ENCODE results near the gene CPNE9.

Gene CPNE9

GRCh38 chr3:9703736-9704346 lies at the start of gene CPNE9:
Gene CPNE9, plus strand, starts transcription at chr3:9703833. Its CDS starts 164 bp downstream, at chr3:9703997.
- DNase-seq: no peak

DNA sequence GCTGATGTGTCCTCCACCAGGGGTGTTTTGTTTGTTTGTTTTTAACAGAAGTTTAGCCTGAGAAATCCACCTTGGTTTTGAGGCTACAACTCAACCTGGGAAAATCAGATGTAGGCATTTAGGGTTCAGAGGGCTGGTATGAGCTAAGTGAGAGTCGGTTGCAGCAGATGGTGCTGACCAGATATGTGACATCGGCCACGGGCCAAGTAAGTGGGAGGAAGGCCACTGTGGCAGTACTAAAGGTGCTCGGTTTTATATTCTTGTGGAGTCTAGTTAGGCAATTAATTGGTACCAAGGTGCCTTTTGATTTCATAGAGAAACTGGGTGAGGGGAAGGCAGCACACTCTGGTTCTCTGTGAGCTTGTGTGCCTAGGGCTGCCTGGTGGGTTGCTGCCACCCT lies 43.8 kb upstream of the CPNE9 start:
- DNase-seq: no peak

DNA sequence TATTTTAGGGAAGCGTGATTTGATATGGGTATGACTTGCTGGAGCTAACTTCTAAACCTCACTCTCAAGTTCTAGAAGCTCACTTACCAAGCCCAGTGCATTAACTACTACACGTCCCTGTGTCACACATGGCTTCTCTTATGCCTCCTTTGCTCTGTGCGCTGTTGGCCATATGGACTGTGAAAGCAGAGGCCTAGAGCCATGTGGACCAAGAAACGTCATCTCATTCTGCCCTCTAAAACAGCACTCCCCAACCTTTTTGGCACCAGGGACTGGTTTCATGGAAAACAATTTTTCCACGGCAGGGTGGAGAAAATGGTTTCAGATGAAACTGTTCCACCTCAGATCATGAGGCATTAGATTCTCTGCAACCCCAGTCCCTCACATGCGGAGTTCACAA lies 42.7 kb upstream of the CPNE9 start:
- DNase-seq: no peak

DNA sequence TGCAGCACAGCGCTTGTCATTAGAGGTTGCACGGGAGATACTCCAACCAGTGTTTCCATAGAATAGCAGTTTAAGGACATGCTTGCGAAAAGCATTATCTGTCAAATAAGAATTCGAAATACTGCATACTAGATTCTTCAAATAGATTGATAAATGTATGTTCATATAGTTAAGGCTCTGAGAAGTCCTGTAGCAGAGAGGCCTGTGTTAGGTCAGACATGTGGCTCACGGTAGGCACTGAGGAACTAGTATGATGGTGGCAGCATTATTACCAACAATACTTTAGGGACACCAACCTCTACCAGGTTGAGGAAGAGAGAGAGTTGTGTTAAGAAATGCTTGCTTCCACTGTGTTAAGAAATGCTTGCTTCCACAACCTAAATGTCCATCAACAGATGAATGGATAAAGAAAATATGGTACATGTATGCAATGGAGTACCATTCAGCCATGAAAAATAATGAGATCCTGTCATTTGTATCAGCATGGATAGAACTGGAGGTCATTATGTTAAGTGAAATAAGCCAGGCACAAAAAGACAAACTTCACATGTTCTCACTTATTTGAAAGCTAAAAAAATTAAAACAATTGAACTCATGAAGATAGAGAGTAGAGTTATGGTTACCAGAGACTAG lies 39.4 kb upstream of the CPNE9 start:
- no peak for DNase-seq

DNA sequence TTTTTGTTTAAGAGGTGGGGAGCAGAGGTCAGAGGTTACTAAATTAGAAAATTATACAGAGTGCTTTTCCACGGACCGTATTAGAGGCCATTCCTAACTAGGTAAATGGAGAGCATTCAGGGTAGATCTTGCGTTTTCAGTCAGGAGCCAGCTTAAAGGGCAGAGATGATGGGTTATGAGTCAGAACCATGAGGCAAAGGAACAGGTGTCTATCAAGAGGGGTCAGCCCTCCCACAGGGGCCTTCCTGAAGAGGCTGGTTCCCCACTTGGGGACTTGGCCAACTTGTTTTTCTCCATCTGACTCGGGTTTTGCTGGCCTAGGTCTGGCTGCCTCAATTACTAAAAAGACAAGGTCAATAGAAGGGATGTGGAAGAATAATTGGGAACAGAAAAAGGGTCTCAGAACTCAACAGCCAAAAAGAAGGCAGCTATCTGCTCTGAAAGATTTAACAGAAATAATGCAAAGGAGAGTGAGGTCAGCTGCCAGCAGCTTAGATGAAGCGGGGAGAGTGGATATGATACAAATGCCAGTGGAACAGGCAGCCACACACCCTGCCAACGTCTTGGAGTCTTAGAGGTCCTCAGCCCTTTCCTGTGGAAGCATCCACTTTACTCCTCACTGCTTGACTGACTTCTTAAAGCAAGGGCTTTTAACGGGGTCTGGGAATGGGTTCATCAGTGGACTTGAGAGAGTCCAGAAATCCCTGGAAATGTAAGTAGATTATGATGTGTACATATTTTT lies 36.8 kb upstream of the CPNE9 start:
- DNase-seq: no peak

DNA sequence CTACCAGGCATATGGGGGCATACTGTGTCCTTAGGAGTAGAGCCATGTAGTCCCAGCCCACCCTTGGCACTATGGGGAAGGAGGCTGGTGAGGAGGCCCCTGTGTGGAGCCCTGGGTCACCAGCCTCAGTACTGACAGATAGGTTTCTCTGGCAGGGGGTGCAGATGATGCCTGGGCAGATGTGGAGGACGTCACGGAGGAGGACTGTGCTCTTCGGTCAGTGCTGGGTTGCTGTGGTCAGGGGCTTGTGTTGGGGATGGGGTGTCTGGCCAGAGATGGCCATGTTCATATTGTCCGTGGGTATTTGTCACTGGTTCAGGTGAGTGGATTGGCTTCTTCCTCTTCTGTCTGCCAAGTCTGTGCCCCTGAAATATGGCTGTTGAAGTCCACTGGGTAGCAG lies 34.4 kb upstream of the CPNE9 start:
- DNase-seq: no peak

GRCh38 chr3:9669720-9670432 lies 33.8 kb upstream of the CPNE9 start:
- DNase-seq: no peak

DNA sequence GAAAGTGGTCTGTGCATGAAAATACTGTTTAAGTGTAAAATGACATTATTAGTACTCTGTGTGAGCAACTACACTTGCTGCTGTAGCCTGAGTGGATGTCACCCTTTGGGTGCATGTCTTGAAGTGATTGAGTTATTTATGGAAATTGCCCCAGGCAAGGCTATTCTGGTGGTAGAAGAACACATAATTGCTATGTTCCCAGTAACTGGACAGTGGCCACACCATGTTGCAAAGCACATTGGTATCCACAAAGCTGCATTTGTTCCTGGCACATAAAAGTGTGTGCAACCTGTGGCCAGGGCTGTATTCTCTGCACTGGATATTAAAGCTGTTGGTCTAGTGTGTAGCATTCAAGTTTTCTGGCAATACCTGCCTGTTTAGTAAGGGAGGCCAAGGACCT lies 30.6 kb upstream of the CPNE9 start:
- no peak for DNase-seq

DNA sequence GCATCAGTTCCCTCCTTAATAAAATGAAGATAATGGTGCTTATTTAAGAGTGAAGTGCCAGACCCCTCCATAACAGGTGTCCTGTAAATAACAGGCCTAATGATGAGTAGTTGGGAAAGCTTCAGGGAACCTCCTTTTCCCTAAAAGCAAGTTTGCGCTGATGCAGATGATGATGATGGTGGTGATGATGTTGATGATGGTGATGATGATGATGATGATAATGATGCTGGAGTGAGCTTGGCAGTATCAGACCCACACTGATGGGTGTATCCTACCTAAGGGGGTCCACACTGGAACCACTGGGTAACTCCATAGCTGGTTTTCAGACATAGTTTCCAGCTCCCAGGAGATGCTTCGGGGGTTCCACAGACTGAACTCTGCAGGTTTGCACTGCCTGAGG lies 29.9 kb upstream of the CPNE9 start:
- no peak for DNase-seq

GRCh38 chr3:9675736-9676290 lies 27.8 kb upstream of the CPNE9 start:
- no peak for DNase-seq

DNA sequence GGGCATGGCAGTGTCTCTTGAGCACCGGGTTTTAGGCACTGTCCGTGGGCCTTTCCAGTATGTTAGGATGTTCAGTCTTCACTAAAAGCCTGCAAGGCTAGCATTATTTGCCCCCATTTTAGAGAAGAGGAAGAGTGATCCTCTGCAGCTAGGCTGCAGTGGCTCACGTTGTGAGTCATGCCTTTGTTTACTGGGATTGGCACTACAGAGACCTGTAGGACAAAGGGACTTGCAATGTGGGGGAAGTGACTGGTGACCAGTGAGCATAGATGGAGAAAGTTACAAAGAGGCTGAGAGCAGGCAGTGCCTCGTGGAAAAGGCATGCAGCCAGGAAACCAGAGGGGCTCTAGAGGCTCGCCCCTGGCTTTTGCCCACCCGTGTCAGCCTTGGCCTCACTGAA lies 26.8 kb upstream of the CPNE9 start:
- DNase-seq: no peak

GRCh38 chr3:9678493-9678892 lies 25.1 kb upstream of the CPNE9 start:
- no peak for DNase-seq

DNA sequence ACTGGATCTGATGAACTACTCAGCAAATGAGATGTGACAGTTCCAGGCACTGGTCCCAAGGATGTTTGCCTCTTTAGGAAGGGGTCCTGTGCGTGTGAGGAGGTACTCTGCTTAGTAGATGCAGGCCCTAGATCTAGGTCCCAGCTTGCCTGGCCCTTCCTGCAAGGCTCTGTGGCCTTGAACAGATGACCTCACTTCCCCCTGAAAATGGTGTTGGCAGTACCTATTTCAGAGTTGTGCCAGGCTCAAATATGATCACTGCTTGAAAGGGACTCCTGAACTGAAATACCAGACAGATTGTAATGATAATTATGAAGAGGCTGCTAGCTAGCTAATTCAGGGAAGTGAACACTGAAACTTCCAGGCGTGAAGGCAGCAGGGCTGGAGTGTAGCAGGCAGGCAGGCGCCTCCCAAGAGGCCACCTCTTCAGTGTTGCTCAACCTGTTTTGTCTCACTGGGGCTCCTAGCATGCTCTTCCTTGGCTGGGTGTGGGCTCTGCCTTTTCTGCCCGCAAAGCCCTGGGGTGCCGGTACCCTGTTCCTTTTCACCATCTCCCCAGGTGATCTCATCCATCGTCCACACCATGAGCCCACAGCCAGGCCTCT lies 24.1 kb upstream of the CPNE9 start:
- DNase-seq: no peak

- no peak for DNase-seq
These were observed 22.5 kb upstream of the CPNE9 start for GRCh38 chr3:9681011-9681722.

GRCh38 chr3:9681723-9682081 lies 21.9 kb upstream of the CPNE9 start:
- DNase-seq: no peak

- DNase-seq: no peak
These were observed 21.5 kb upstream of the CPNE9 start for GRCh38 chr3:9682096-9682495.

DNA sequence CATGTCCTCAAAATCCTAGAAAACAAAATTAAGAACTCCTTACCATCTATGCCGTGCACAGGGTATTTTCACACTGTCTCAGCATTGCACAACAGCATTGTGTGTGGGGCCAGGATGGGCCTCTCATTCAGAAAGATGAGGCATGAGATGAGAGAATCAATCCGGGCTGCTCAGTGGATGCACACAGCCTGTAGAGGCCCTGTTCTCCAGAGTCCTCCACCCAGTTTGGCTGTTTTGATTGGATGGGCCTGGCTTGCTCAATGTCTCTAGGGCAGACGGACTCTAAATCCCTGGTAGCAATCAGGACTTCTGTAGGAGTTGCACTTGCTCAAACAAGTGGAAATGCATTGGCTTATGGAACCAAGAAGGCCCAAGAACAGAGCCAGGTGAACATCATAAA lies 20.2 kb upstream of the CPNE9 start:
- no peak for DNase-seq

DNA sequence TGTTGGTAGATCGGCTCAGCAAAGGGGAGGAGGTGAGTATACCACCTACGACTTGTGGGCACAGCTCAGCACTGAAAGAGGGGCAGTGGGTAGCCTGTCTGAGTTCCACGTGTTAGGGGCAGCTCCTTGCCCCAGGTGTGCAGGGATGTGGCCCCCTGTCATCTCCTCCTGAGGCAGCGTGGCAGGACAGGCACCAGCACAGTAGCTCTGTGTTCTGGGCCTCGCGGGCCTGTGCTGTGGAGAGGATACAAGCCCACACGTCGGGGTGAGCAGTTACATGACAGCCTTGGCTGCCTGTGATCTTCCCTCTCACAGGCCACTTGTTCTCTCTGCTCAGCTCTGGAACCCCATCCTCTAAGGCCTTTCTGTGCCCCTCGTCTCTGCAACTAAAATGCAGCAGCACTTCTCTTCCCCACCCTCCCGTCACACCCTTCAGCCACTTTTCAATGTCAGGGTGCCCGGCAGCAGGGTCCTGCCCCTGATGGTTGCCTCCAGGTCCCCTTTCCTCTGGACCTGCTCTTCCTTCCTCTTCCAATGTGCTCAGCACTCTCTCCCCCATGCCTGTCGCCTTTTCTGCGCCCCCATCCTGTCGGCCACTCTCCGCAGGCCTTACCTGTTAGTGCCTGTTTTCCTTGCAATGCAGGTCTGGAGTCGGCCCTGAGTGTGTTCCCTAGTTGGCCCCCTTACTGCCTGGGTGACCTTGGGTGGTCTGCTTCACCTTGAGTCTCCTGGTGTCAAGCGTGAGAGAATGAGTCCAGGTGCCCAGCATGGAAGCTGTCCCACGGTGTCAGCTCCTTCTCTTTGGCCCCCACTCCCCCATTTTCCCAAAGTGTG lies 18.2 kb upstream of the CPNE9 start:
- DNase-seq: no peak

GRCh38 chr3:9686050-9686550 lies 17.5 kb upstream of the CPNE9 start:
- DNase-seq: no peak

DNA sequence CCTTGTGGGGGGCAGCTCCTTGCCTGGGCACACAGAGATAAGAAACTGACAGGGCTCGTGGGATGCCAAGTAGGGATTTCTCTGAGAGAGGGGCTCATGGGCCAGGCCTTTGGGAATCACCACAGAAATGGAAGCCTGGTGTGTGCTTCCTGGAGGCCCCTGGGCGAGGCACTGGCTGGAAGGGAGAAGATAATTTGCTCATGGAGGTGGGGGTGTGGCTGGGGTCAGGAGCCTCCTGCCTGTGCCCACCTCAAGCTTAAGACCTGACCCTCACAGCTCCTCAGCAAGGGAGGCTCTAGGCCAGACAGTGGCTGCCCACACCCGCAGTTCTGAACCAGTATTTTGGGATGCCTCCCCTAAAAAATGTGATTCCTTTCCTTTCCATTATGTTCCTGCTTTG lies 16.9 kb upstream of the CPNE9 start:
- no peak for DNase-seq

GRCh38 chr3:9687514-9687913 lies 16.1 kb upstream of the CPNE9 start:
- no peak for DNase-seq

Data from activated CD4-positive, alpha-beta T cell treated with anti-CD3 and anti-CD28 coated beads for 4 hours (primary cell).